ENCODE measurements around the gene LYRM2.

Gene LYRM2

GRCh38 chr6:89536231-89536630 lies 102.3 kb downstream of the LYRM2 start:
- TF ChIP-seq CTCF (IDR thresholded peaks at IDR 0.05; ENCODE audit: low read depth, low read length), result no peak
- DNase-seq (ENCODE audit: low read depth in 2 of 2), result no peak
- H3K4me3 ChIP-seq (replicated peaks in 1 of 2; ENCODE audit: low read depth in 2 of 2, low read length in 2 of 2), result no peak overlapping the region

DNA sequence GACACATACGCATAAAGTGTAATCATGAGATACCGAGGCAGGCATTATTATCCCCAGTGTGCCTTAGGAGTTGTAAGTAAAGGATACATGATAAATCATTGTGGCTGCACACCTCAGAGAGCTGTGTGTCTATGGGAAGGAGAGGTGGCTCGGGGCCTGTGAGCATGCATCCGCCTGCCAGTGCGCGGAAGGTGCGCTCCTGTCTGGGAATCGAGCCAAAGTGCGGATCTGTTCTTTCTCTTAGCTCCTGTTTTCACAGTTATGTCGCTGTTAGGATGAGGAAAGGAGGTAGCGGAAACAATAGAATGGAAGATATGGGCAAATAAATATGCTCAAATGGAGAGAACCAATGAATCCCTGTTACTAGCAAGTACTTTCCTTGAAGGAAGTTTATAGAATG lies 107.6 kb downstream of the LYRM2 start:
- no peak for DNase-seq (ENCODE audit: low read depth in 2 of 2)
- no peak overlapping the region for H3K4me3 ChIP-seq (replicated peaks in 1 of 2; ENCODE audit: low read depth in 2 of 2, low read length in 2 of 2)
- TF ChIP-seq CTCF (IDR thresholded peaks at IDR 0.05; ENCODE audit: low read depth, low read length), result no peak

GRCh38 chr6:89528866-89529265 lies 109.7 kb downstream of the LYRM2 start:
- no peak overlapping the region for H3K4me3 ChIP-seq (replicated peaks in 1 of 2; ENCODE audit: low read depth in 2 of 2, low read length in 2 of 2)
- no peak for TF ChIP-seq CTCF (IDR thresholded peaks at IDR 0.05; ENCODE audit: low read depth, low read length)
- no peak for DNase-seq (ENCODE audit: low read depth in 2 of 2)

DNA sequence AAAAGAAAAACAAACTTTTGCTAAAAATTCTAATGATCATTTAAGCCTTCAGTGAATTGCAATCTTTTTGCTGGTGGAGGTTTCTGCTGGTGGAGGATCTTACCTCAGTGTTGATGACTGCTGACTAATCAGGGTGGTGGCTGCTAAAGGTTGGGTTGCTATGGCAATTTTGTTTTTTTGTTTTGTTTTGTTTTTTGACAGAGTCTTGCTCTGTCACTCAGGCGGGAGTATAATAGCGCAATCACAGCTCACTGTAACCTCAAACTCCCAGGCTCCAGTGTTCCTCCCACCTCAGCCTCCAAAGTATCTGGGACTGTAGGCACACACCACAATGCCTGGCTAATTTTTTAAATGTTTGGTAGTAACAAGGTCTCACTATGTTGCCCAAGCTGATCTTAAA lies 110.9 kb downstream of the LYRM2 start:
- no peak for TF ChIP-seq CTCF (IDR thresholded peaks at IDR 0.05; ENCODE audit: low read depth, low read length)
- DNase-seq (ENCODE audit: low read depth in 2 of 2), result peak in 1 of 2 donors; percentile 15
- H3K4me3 ChIP-seq (replicated peaks in 1 of 2; ENCODE audit: low read depth in 2 of 2, low read length in 2 of 2), result no peak overlapping the region

DNA sequence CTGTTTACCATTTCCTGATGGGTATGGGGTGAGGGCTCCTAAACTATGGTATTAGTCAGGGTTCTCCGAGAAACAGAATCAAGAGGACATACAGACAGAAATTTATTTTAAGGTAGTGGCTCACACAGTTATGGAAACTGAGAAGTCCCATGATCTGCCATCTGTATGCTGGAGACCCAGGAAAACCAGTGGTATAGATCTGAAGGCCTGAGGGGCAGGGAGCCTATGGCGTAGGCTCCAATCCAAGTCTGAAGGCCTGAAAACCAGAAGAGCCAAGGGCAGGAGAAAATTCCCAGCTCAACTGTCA lies 112.0 kb downstream of the LYRM2 start:
- no peak for TF ChIP-seq CTCF (IDR thresholded peaks at IDR 0.05; ENCODE audit: low read depth, low read length)
- no peak for DNase-seq (ENCODE audit: low read depth in 2 of 2)
- H3K4me3 ChIP-seq (replicated peaks in 1 of 2; ENCODE audit: low read depth in 2 of 2, low read length in 2 of 2), result no peak overlapping the region

DNA sequence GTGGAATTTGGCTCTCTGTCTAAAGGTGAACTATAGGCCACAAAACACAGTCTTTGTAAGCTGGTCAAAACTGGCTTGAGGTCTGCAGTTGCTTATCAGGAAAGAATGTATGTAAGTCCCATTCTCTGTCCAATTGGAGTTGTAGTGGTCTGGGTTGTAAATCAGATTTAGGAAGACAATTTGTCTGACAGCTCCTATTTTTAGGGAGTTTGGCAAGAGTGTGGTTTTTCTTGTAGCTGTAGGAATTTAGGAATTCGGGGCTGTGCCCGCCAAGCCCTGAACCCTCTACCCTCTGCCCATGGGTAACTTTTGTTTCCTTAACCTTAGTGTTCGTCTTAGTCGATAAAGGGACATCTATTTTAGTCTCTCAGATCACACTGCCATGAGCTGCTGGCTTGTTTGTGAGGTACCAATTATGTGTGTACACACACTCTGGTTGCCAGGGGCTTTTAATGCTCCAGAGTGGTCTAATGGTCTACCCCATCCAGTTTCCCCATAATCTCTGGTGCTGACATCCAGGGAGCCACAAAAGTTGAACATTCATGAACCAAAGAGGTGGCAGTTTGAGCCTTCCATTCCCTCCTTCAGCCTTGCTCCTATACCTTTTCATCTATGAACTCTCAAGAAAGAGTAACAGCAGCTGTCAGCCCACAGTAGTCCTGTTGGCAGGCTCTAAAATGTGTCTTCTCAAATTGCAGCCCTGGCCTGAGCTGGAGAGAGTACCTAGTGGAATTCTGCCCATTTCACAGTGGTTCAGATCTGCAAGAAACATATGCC lies 112.6 kb downstream of the LYRM2 start:
- TF ChIP-seq CTCF (IDR thresholded peaks at IDR 0.05; ENCODE audit: low read depth, low read length), result no peak

GRCh38 chr6:89522778-89523177 lies 115.8 kb downstream of the LYRM2 start:
- no peak for TF ChIP-seq CTCF (IDR thresholded peaks at IDR 0.05; ENCODE audit: low read depth, low read length)
- no peak for DNase-seq (ENCODE audit: low read depth in 2 of 2)
- no peak overlapping the region for H3K4me3 ChIP-seq (replicated peaks in 1 of 2; ENCODE audit: low read depth in 2 of 2, low read length in 2 of 2)

More for the DNA sequence above, 112.6 kb downstream of the LYRM2 start:
- DNase-seq (ENCODE audit: low read depth in 2 of 2), result no peak
- no peak overlapping the region for H3K4me3 ChIP-seq (replicated peaks in 1 of 2; ENCODE audit: low read depth in 2 of 2, low read length in 2 of 2)

All from cardiac fibroblast (primary cell).